ENCODE results near the gene TMEM72. TPM values are rescaled to one million over a fixed set of nuclear protein-coding genes. Genes with fewer than 3 reads are reported as not detected.

The TMEM72 gene
- total and polyA plus RNA-seq, 5 donors from 2014 or later, result not detected

DNA sequence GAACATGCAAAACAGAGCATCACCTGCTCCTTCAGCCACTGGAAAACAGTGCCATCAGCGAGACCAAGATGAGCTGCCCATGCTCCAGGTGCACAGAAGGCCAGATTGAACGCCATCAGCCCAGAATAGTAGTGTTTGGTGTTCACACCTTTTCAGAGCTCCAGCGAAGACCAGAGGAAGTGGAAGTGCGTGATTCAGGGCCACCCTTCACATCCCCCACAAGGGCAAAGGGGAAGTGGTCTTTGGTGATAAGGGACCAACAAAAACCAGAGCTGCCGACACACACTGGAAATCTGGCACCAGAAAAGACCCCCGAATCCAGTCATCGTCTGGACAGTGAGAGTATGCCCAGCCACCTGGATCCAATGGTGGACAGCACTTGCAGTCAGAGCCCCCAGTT lies 29.5 kb upstream of the TMEM72 start:
- no peaks in the 10 kb centered on the region for H3K27me3 ChIP-seq (ENCODE audit: control insufficient read depth, insufficient read depth, low read length)
- Mint-ChIP-seq H3K27me3 (peaks cover 15% of the 10 kb centered on the region), H3K9me3 (no peaks in the 10 kb centered on the region), H3K27ac (no peak overlapping the region), H3K4me3 (no peak overlapping the region), H3K4me1 (peaks cover 0 to 9% (median 0%) of the 10 kb centered on the region in 4 donors), H3K36me3 (no peaks in the 10 kb centered on the region)
- H3K9me3 ChIP-seq (ENCODE audit: control insufficient read depth in 2 of 2, low read length in 2 of 2), result no peaks in the 10 kb centered on the region
- peaks cover 11% of the 10 kb centered on the region for H3K4me1 ChIP-seq (ENCODE audit: control insufficient read depth, insufficient read depth, low read length, poor library complexity, severe bottlenecking)
- DNase-seq (no peak), ATAC-seq (ENCODE audit: low read depth in 2 of 2) (no peak)
- no peaks in the 10 kb centered on the region for H3K36me3 ChIP-seq (ENCODE audit: control insufficient read depth, insufficient read depth, low read length)
- H3K4me3 ChIP-seq (ENCODE audit: low read depth, low read length), result no peak overlapping the region
- no peak overlapping the region for H3K27ac ChIP-seq (ENCODE audit: insufficient read depth, low read length, poor library complexity, severe bottlenecking)

DNA sequence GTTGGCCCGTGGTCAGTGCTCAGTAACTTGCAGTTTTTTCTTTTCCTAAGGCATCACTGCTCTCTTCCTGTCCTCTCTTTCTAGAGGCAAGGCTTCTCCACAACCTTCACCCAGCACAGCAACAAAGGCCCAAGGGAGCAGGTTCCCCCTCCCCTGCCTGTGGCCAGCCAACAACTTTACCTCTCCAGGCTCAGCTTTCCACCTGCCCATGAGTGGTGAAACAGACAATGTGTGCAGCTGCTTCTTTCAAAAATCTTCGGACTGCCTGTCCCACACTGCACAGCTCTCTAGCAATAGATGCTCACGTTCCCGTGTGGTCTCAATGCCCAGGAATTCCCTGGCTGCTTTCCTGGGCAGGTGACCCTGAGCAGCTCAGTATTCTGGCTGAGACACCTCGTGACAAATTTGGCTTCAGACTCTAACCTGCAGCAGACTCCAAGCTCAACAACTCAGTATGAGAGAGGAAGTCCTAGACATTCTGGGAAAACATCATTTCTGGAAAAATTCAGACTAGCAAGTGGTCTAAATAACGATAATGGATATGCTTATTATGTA lies 28.9 kb upstream of the TMEM72 start:
- ATAC-seq (ENCODE audit: low read depth in 2 of 2) (no peak), DNase-seq (no peak)
- Histone ChIP-seq H3K27me3 (ENCODE audit: control insufficient read depth, insufficient read depth, low read length) (no peaks in the 10 kb centered on the region), H3K36me3 (ENCODE audit: control insufficient read depth, insufficient read depth, low read length) (no peaks in the 10 kb centered on the region), H3K9me3 (ENCODE audit: control insufficient read depth in 2 of 2, low read length in 2 of 2) (no peaks in the 10 kb centered on the region), H3K4me3 (ENCODE audit: low read depth, low read length) (no peak overlapping the region), H3K4me1 (ENCODE audit: control insufficient read depth, insufficient read depth, low read length, poor library complexity, severe bottlenecking) (peaks cover 11% of the 10 kb centered on the region), H3K27ac (ENCODE audit: insufficient read depth, low read length, poor library complexity, severe bottlenecking) (no peak overlapping the region)
- H3K27me3 Mint-ChIP-seq, result peaks cover 15% of the 10 kb centered on the region
- H3K4me1 Mint-ChIP-seq, result peaks cover 0 to 9% (median 0%) of the 10 kb centered on the region in 4 donors
- no peaks in the 10 kb centered on the region for H3K36me3 Mint-ChIP-seq
- H3K9me3 Mint-ChIP-seq, result no peaks in the 10 kb centered on the region
- no peak overlapping the region for H3K27ac Mint-ChIP-seq
- no peak overlapping the region for H3K4me3 Mint-ChIP-seq

- peaks cover 7% of the 10 kb centered on the region for H3K4me1 ChIP-seq (ENCODE audit: control insufficient read depth, insufficient read depth, low read length, poor library complexity, severe bottlenecking)
- Mint-ChIP-seq H3K9me3 (no peaks in the 10 kb centered on the region), H3K27ac (no peak overlapping the region), H3K36me3 (no peaks in the 10 kb centered on the region), H3K4me1 (peaks cover 0 to 9% (median 0%) of the 10 kb centered on the region in 4 donors), H3K4me3 (no peak overlapping the region), H3K27me3 (peaks cover 15% of the 10 kb centered on the region)
- no peaks in the 10 kb centered on the region for H3K36me3 ChIP-seq (ENCODE audit: control insufficient read depth, insufficient read depth, low read length)
- H3K27ac ChIP-seq (ENCODE audit: insufficient read depth, low read length, poor library complexity, severe bottlenecking), result no peak overlapping the region
- H3K4me3 ChIP-seq (ENCODE audit: low read depth, low read length), result no peak overlapping the region
- ATAC-seq (ENCODE audit: low read depth in 2 of 2) (no peak), DNase-seq (no peak)
- no peaks in the 10 kb centered on the region for H3K27me3 ChIP-seq (ENCODE audit: control insufficient read depth, insufficient read depth, low read length)
- no peaks in the 10 kb centered on the region for H3K9me3 ChIP-seq (ENCODE audit: control insufficient read depth in 2 of 2, low read length in 2 of 2)
These were observed 27.4 kb upstream of the TMEM72 start for GRCh38 chr10:44883593-44884331.

DNA sequence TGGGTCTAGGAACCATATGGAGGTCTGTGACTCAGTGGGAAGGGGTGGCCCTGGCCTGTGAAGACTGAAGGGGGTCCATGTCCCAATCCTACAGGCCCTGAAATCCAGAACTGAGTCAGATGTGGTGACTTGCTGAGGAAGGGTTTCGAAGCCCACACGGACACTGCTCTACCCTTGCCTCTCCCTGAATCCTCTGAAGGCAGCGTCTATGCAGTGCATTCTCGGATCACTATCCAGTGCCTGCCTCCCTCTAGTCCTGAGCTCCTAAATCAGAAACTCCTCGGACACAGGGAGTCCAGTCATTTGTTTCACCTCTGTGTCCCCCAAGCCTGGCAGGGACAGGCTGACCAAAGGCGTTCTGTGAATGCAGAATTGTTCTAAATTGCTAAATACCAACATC lies 25.4 kb upstream of the TMEM72 start:
- no peaks in the 10 kb centered on the region for H3K4me1 Mint-ChIP-seq
- no peak overlapping the region for H3K4me3 Mint-ChIP-seq
- H3K36me3 ChIP-seq (ENCODE audit: control insufficient read depth, insufficient read depth, low read length), result no peaks in the 10 kb centered on the region
- H3K27me3 Mint-ChIP-seq, result peaks cover 7% of the 10 kb centered on the region
- H3K27ac ChIP-seq (ENCODE audit: insufficient read depth, low read length, poor library complexity, severe bottlenecking), result no peak overlapping the region
- no peak overlapping the region for H3K4me3 ChIP-seq (ENCODE audit: low read depth, low read length)
- H3K4me1 ChIP-seq (ENCODE audit: control insufficient read depth, insufficient read depth, low read length, poor library complexity, severe bottlenecking), result no peaks in the 10 kb centered on the region
- ATAC-seq (ENCODE audit: low read depth in 2 of 2), result no peak
- H3K9me3 ChIP-seq (ENCODE audit: control insufficient read depth in 2 of 2, low read length in 2 of 2), result no peaks in the 10 kb centered on the region
- no peak overlapping the region for H3K27ac Mint-ChIP-seq
- DNase-seq, result no peak
- no peaks in the 10 kb centered on the region for H3K27me3 ChIP-seq (ENCODE audit: control insufficient read depth, insufficient read depth, low read length)
- H3K9me3 Mint-ChIP-seq, result no peaks in the 10 kb centered on the region
- H3K36me3 Mint-ChIP-seq, result no peaks in the 10 kb centered on the region

DNA sequence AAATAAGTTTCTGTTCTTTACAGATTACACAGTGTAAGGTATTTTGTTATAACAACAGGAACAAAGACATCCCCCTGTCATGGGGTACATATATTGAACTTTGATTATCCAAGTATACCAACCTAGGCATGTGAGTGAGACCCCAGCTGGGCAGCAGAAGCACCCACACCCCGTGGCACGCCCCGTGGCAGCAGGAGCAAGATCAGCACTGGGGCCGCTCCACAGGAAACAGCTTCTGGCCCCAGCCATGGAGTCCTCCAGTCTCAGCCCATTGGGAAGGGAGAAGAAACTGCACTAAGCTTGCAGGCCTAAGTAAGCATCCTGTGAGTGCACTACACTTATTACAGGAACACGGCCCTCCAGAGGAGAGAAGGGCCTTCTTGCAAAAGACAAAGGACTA lies 24.2 kb upstream of the TMEM72 start:
- Mint-ChIP-seq H3K4me1 (no peaks in the 10 kb centered on the region), H3K4me3 (no peak overlapping the region), H3K27me3 (peaks cover 5% of the 10 kb centered on the region), H3K27ac (no peak overlapping the region), H3K9me3 (no peaks in the 10 kb centered on the region), H3K36me3 (no peaks in the 10 kb centered on the region)
- no peak for ATAC-seq (ENCODE audit: low read depth in 2 of 2)
- Histone ChIP-seq H3K4me3 (ENCODE audit: low read depth, low read length) (no peak overlapping the region), H3K9me3 (ENCODE audit: control insufficient read depth in 2 of 2, low read length in 2 of 2) (no peaks in the 10 kb centered on the region), H3K4me1 (ENCODE audit: control insufficient read depth, insufficient read depth, low read length, poor library complexity, severe bottlenecking) (no peaks in the 10 kb centered on the region), H3K27me3 (ENCODE audit: control insufficient read depth, insufficient read depth, low read length) (no peaks in the 10 kb centered on the region), H3K27ac (ENCODE audit: insufficient read depth, low read length, poor library complexity, severe bottlenecking) (no peak overlapping the region), H3K36me3 (ENCODE audit: control insufficient read depth, insufficient read depth, low read length) (no peaks in the 10 kb centered on the region)
- no peak for DNase-seq

DNA sequence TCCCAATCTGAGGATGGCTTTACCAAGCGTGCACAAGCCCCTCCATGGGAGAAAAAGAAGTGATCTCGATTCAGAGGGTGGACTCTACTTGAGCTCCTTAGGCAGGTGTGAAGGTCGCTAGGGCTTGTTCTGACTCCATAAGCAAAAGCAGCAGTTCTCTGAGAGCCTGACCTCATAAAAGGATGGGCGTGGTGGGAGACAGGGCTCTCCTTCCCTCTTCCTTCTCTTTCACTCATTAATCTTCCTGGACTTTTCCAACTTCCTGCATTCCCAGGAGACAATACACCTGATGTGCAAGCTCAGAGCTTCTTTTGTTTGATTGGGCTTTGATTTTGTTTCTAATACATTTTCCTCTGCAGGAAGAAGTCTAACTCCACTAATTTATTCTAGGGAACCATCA lies 22.3 kb upstream of the TMEM72 start:
- Mint-ChIP-seq H3K27me3 (peaks cover 5% of the 10 kb centered on the region), H3K4me3 (no peak overlapping the region), H3K36me3 (no peaks in the 10 kb centered on the region), H3K4me1 (no peaks in the 10 kb centered on the region), H3K27ac (no peak overlapping the region), H3K9me3 (no peaks in the 10 kb centered on the region)
- H3K4me3 ChIP-seq (ENCODE audit: low read depth, low read length), result no peak overlapping the region
- DNase-seq, result no peak
- ATAC-seq (ENCODE audit: low read depth in 2 of 2), result no peak
- H3K27me3 ChIP-seq (ENCODE audit: control insufficient read depth, insufficient read depth, low read length), result no peaks in the 10 kb centered on the region
- H3K36me3 ChIP-seq (ENCODE audit: control insufficient read depth, insufficient read depth, low read length), result no peaks in the 10 kb centered on the region
- H3K4me1 ChIP-seq (ENCODE audit: control insufficient read depth, insufficient read depth, low read length, poor library complexity, severe bottlenecking), result no peaks in the 10 kb centered on the region
- no peak overlapping the region for H3K27ac ChIP-seq (ENCODE audit: insufficient read depth, low read length, poor library complexity, severe bottlenecking)
- H3K9me3 ChIP-seq (ENCODE audit: control insufficient read depth in 2 of 2, low read length in 2 of 2), result no peaks in the 10 kb centered on the region

- Mint-ChIP-seq H3K27me3 (peaks cover 5% of the 10 kb centered on the region), H3K4me1 (no peaks in the 10 kb centered on the region), H3K4me3 (no peak overlapping the region), H3K27ac (no peak overlapping the region), H3K9me3 (no peaks in the 10 kb centered on the region), H3K36me3 (no peaks in the 10 kb centered on the region)
- Histone ChIP-seq H3K36me3 (ENCODE audit: control insufficient read depth, insufficient read depth, low read length) (no peaks in the 10 kb centered on the region), H3K27ac (ENCODE audit: insufficient read depth, low read length, poor library complexity, severe bottlenecking) (no peak overlapping the region), H3K4me1 (ENCODE audit: control insufficient read depth, insufficient read depth, low read length, poor library complexity, severe bottlenecking) (no peaks in the 10 kb centered on the region), H3K9me3 (ENCODE audit: control insufficient read depth in 2 of 2, low read length in 2 of 2) (no peaks in the 10 kb centered on the region), H3K4me3 (ENCODE audit: low read depth, low read length) (no peak overlapping the region), H3K27me3 (ENCODE audit: control insufficient read depth, insufficient read depth, low read length) (no peaks in the 10 kb centered on the region)
- no peak for ATAC-seq (ENCODE audit: low read depth in 2 of 2)
- no peak for DNase-seq
These were observed 21.3 kb upstream of the TMEM72 start for GRCh38 chr10:44889834-44890233.
